GM23338 (cell line): ENCODE measurements around the gene TIMP3. TPM values are rescaled to one million over a fixed set of nuclear protein-coding genes. Genes with fewer than 3 reads are reported as not detected.

Source experiments
- ATAC-seq: fragments of 200-7000 bp; cut with Tn5 transposase; 3 replicates; pipeline ENCODE4 v1.9.1; 2020
- DNase-seq: peaks from one replicate; pipeline ENCODE4 v3.0.0-alpha.2; 2015; ENCODE audit warnings: low spot score
- H2AFZ ChIP-seq: fragments of 200-600 bp; sonication (generic); 2 replicates; pipeline ENCODE4 v1.8.0; 2016; ENCODE audit warnings: antibody characterized with exemption, mild to moderate bottlenecking, moderate library complexity
- H3F3A ChIP-seq: fragments of 200-600 bp; sonication (generic); replicated peaks from 2 replicates; pipeline ENCODE4 v1.8.0; 2017; ENCODE audit warnings: antibody characterized with exemption, mixed run types, low read depth
- H3K27ac ChIP-seq: fragments of 200-600 bp; sonication (generic); 2 replicates; pipeline ENCODE4 v1.6.1; 2016; ENCODE audit warnings: low read depth
- H3K27me3 ChIP-seq: fragments of 200-600 bp; sonication (generic); 2 replicates; pipeline ENCODE4 v1.8.0; 2016; ENCODE audit warnings: mild to moderate bottlenecking, mixed run types, moderate library complexity; ENCODE audit not compliant: insufficient read depth
- H3K36me3 ChIP-seq: fragments of 200-600 bp; sonication (generic); 2 replicates; pipeline ENCODE4 v1.8.0; 2016; ENCODE audit warnings: mild to moderate bottlenecking; ENCODE audit not compliant: insufficient read depth
- H3K4me1 ChIP-seq: fragments of 200-600 bp; sonication (generic); 2 replicates; pipeline ENCODE4 v1.8.0; 2016; ENCODE audit warnings: mild to moderate bottlenecking, moderate library complexity; ENCODE audit not compliant: insufficient read depth
- H3K4me2 ChIP-seq: fragments of 200-600 bp; sonication (generic); 2 replicates; pipeline ENCODE4 v1.7.1; 2017; ENCODE audit warnings: mixed run types
- H3K4me3 ChIP-seq: fragments of 200-600 bp; sonication (generic); 2 replicates; pipeline ENCODE4 v1.6.1; 2016; ENCODE audit warnings: mixed run types
- H3K79me2 ChIP-seq: fragments of 200-600 bp; sonication (generic); replicated peaks from 2 replicates; pipeline ENCODE4 v1.8.0; 2017; ENCODE audit warnings: mild to moderate bottlenecking; ENCODE audit not compliant: insufficient read depth
- H3K9me2 ChIP-seq: fragments of 200-600 bp; sonication (generic); 2 replicates; pipeline ENCODE4 v1.8.0; 2017; ENCODE audit not compliant: insufficient read depth
- H4K20me1 ChIP-seq: fragments of 200-600 bp; sonication (generic); replicated peaks from 2 replicates; pipeline ENCODE4 v1.8.0; 2017; ENCODE audit warnings: mild to moderate bottlenecking; ENCODE audit not compliant: insufficient read depth
- H3K27ac Mint-ChIP-seq: 2 replicates; pipeline ENCODE4 v1.8.0; 2020; ENCODE audit warnings: inconsistent platforms, mild to moderate bottlenecking, moderate library complexity, mixed read lengths
- H3K27me3 Mint-ChIP-seq: 3 replicates; pipeline ENCODE4 v1.8.0; 2022; ENCODE audit warnings: low read depth, mild to moderate bottlenecking, moderate library complexity, mixed read lengths, inconsistent platforms; ENCODE audit not compliant: insufficient read depth, poor library complexity
- H3K36me3 Mint-ChIP-seq: 3 replicates; pipeline ENCODE4 v1.8.0; 2021; ENCODE audit warnings: low read depth, mild to moderate bottlenecking, inconsistent platforms, moderate library complexity, mixed read lengths
- H3K4me1 Mint-ChIP-seq: 3 replicates; pipeline ENCODE4 v1.8.0; 2020; ENCODE audit warnings: mild to moderate bottlenecking, inconsistent platforms, mixed read lengths
- H3K4me3 Mint-ChIP-seq: 3 replicates; pipeline ENCODE4 v1.8.0; 2021; ENCODE audit warnings: moderate library complexity, mild to moderate bottlenecking, inconsistent platforms, mixed read lengths
- H3K9me3 Mint-ChIP-seq: 3 replicates; pipeline ENCODE4 v1.8.0; 2020; ENCODE audit warnings: moderate library complexity, mild to moderate bottlenecking, inconsistent platforms, mixed read lengths
- CREB1 ChIP-seq: fragments of 250-450 bp; sonication (Bioruptor Pico); IDR thresholded peaks from 2 replicates; pipeline ENCODE4 v1.5.0; 2020; ENCODE audit warnings: low read depth, mild to moderate bottlenecking, moderate library complexity
- CTCF ChIP-seq, 2 experiments: fragments of 200-600 bp in 1 of 2; sonication (generic) in 1 of 2; conservative IDR thresholded peaks; 2 replicates each; pipeline versions ENCODE4 v1.5.1 to v1.6.1; 2016 to 2017; ENCODE audit warnings: antibody characterized with exemption in 2 of 2, low read depth in 2 of 2, mild to moderate bottlenecking in 2 of 2, moderate library complexity in 1 of 2
- ETS1 ChIP-seq: IDR thresholded peaks from 2 replicates; pipeline ENCODE4 v1.6.1; 2016; ENCODE audit warnings: antibody characterized with exemption
- EZH2 ChIP-seq: fragments of 200-600 bp; sonication (generic); IDR thresholded peaks from one replicate; pipeline ENCODE4 v1.8.0; 2017; ENCODE audit warnings: antibody characterized with exemption, mild to moderate bottlenecking, low read depth; ENCODE audit not compliant: unreplicated experiment
- EZH2phosphoT487 ChIP-seq: fragments of 200-600 bp; sonication (generic); IDR thresholded peaks from one replicate; pipeline ENCODE4 v1.8.1; 2018; ENCODE audit warnings: antibody characterized with exemption; ENCODE audit not compliant: unreplicated experiment
- JUNB ChIP-seq: IDR thresholded peaks from one replicate; pipeline ENCODE4 v1.6.1; 2016; ENCODE audit warnings: antibody characterized with exemption; ENCODE audit not compliant: unreplicated experiment
- NANOG ChIP-seq: IDR thresholded peaks from 2 replicates; pipeline ENCODE4 v1.6.1; 2016; ENCODE audit warnings: antibody characterized with exemption, borderline replicate concordance
- POLR2AphosphoS5 ChIP-seq: IDR thresholded peaks from 2 replicates; pipeline ENCODE4 v1.6.1; 2016; ENCODE audit warnings: antibody characterized with exemption, low read depth
- REST ChIP-seq: IDR thresholded peaks from one replicate; pipeline ENCODE4 v1.6.1; 2018; ENCODE audit warnings: antibody characterized with exemption; ENCODE audit not compliant: unreplicated experiment
- STAT1 ChIP-seq: IDR thresholded peaks from one replicate; pipeline ENCODE4 v1.6.1; 2016; ENCODE audit warnings: antibody characterized with exemption; ENCODE audit not compliant: unreplicated experiment
- ZNF114 ChIP-seq: fragments of 250-450 bp; sonication (Bioruptor Pico); IDR thresholded peaks from 2 replicates; pipeline ENCODE4 v1.5.0; 2020; ENCODE audit warnings: mild to moderate bottlenecking, moderate library complexity
- ZNF331 ChIP-seq: fragments of 250-450 bp; sonication (Bioruptor Pico); IDR thresholded peaks from 2 replicates; pipeline ENCODE4 v1.5.0; 2020; ENCODE audit warnings: low read depth, mild to moderate bottlenecking, moderate library complexity
- ZNF462 ChIP-seq: fragments of 250-450 bp; sonication (Bioruptor Pico); IDR thresholded peaks from 2 replicates; pipeline ENCODE4 v1.5.0; 2020; ENCODE audit warnings: mild to moderate bottlenecking, moderate library complexity
- polyA plus RNA-seq: library from polyadenylated mRNA; unstranded; fragments of >200 nt; fragmentation: Nextera tagmentation; extraction: Ambion mirVana; gene quantifications from 2 replicates; pipeline ENCODE4 v1.2.1, GENCODE V29; 2016
- total RNA-seq: library from RNA; depleted of rRNA; stranded (reverse); fragments of >200 nt; shearing (Covaris generic); gene quantifications from 2 replicates; pipeline ENCODE4 v1.2.3, GENCODE V29; 2014

The TIMP3 gene
- total and polyA plus RNA-seq, 2 experiments from 2014 or later, result 1.4 to 4.3 TPM

GRCh38 chr22:32815943-32816342, 14.4 kb downstream of the TIMP3 start:
- Mint-ChIP-seq H3K27ac (no peak overlapping the region), H3K27me3 (peaks cover 9% of the 10 kb centered on the region), H3K9me3 (no peaks in the 10 kb centered on the region), H3K36me3 (no peaks in the 10 kb centered on the region), H3K4me1 (peaks cover 39% of the 10 kb centered on the region), H3K4me3 (no peak overlapping the region)
- Histone ChIP-seq H3K27ac (no peak overlapping the region), H2AFZ (no peak overlapping the region), H3K36me3 (no peaks in the 10 kb centered on the region), H3K79me2 (0 out of 2 replicates have a peak, but pooled peaks cover 4% of the 10 kb centered on the region), H3K4me3 (no peak overlapping the region), H3K4me2 (no peak overlapping the region), H4K20me1 (no peaks in the 10 kb centered on the region), H3K27me3 (no peaks in the 10 kb centered on the region), H3K4me1 (peaks cover 16% of the 10 kb centered on the region; the same call in 1 of the 2 replicates), H3F3A (no peaks in the 10 kb centered on the region), H3K9me2 (peaks cover 9% of the 10 kb centered on the region; the same call in 1 of the 2 replicates)
- no peak for TF ChIP-seq NANOG
- TF ChIP-seq ZNF462, result no peak
- no peak for TF ChIP-seq EZH2
- no peak for TF ChIP-seq EZH2phosphoT487
- no peak for TF ChIP-seq JUNB
- TF ChIP-seq ZNF114, result no peak
- no peak for TF ChIP-seq CTCF (conservative IDR thresholded peaks at IDR 0.05; ENCODE audit: low read depth in 2 of 2)
- TF ChIP-seq ZNF331 (CRISPR knock-in tag), result no peak
- TF ChIP-seq POLR2AphosphoS5, result no peak
- no peak for TF ChIP-seq REST
- no peak for TF ChIP-seq CREB1 (CRISPR knock-in tag)
- no peak for TF ChIP-seq ETS1
- TF ChIP-seq STAT1, result no peak
- no peak for ATAC-seq
- DNase-seq, result no peak
